ENCODE results near the gene CXCL6. TPM values are rescaled to one million over a fixed set of nuclear protein-coding genes. Genes with fewer than 3 reads are reported as not detected.

Gene CXCL6
- 1 to 10 TPM in 2 of 3 donors, not detected in 1; 2.2 to 2.9 TPM for total RNA-seq

DNA sequence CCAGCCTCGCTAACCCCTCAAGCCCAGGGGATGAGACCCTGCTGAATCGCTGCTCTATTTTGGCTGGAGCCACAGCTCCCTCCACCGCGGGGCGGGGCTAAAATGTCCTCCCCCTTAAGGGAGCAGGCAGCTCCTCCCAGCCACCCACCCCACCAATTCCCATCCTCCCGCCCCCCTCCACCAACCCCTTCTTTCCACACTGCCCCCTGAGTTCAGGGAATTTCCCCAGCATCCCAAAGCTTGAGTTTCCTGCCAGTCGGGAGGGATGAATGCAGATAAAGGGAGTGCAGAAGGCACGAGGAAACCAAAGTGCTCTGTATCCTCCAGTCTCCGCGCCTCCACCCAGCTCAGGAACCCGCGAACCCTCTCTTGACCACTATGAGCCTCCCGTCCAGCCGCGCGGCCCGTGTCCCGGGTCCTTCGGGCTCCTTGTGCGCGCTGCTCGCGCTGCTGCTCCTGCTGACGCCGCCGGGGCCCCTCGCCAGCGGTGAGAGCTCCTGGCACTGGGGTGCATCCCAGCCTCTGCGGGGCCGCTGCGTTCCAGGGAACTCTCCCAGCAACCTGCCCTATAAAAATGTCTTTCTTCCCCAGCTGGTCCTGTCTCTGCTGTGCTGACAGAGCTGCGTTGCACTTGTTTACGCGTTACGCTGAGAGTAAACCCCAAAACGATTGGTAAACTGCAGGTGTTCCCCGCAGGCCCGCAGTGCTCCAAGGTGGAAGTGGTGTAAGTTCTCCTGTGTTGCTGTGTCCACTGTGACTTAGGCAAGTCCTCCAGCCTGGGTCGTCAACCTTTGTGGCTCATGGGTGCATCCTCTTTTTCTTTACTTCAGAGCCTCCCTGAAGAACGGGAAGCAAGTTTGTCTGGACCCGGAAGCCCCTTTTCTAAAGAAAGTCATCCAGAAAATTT lies at the start of gene CXCL6:
CXCL6 (plus strand) TSS at position 306 of the 907 bp plus-strand sequence; CDS start at position 379, 73 bp downstream.
- Histone ChIP-seq H3K36me3 (no peaks in the 10 kb centered on the region), H3K27ac (peak within 1 kb of the TSS in 1 of 2 donors; percentile 1), H3K27me3 (no peaks in the 10 kb centered on the region), H3K9me3 (no peaks in the 10 kb centered on the region), H3K4me1 (no peaks in the 10 kb centered on the region), H3K4me3 (peak within 1 kb of the TSS; percentile 21 to 61 (median 46))
- TF ChIP-seq CTCF (IDR thresholded peaks at IDR 0.05) (no peak), POLR2A (IDR thresholded peaks at IDR 0.05) (no peak), POLR2AphosphoS5 (IDR thresholded peaks at IDR 0.05) (no peak)
- intact Hi-C loops (cut with DNase I; ENCODE audit: low total_unique reads): no loop called here
- DNase-seq (ENCODE audit: low spot score in 2 of 2): no peak

DNA sequence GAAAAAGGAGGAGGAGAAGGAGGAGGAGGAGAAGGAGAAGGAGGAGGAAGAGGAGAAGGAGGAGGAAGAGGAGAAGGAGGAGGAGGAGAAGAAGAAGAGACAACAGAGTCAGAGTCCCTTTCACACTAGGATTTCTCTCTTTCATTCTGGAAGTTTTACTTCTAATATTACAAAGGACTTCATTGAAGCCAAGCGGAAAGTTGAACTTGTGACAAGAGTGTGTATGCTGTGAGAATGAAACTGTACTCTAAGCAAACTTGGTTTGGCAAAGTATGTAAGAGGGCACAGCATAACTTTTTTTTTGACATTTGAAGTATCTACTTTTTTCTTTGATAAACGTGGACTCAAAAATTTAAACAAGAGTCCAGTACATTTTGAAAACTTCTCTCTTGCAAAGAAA lies 48.1 kb upstream of the CXCL6 start:
- H3K4me3 ChIP-seq: no peak overlapping the region

DNA sequence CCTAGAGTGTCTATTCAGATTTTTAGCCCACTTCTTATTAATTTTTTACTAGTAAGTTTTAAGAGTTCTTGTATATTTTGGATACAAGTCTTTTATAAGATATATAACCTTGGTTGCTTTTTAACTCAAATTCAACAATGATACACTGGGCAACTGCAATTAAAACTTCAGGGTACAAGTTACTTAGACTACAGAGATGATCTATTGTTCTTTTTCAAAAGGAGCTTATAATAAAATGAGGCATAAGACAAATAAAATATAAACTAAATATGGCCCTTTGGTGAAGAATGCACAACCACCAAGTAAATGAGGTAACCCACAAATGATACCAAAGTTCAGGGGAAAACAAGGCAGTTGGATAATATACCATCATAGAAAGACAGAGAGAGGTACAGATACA lies 37.6 kb upstream of the CXCL6 start:
- H3K27ac ChIP-seq: no peak overlapping the region
- H3K27me3 ChIP-seq: no peaks in the 10 kb centered on the region
- TF ChIP-seq CTCF (IDR thresholded peaks at IDR 0.05): no peak
- TF ChIP-seq POLR2A (IDR thresholded peaks at IDR 0.05): no peak
- TF ChIP-seq POLR2AphosphoS5 (IDR thresholded peaks at IDR 0.05): no peak
- no peak overlapping the region for H3K4me3 ChIP-seq
- H3K4me1 ChIP-seq: no peaks in the 10 kb centered on the region
- intact Hi-C loops (cut with DNase I; ENCODE audit: low total_unique reads): no loop called here
- peaks cover 3 to 5% of the 10 kb centered on the region in 2 donors for H3K9me3 ChIP-seq
- H3K36me3 ChIP-seq: no peaks in the 10 kb centered on the region
- DNase-seq (ENCODE audit: low spot score in 2 of 2): no peak

More for the DNA sequence above, 48.1 kb upstream of the CXCL6 start:
- peaks cover 0 to 4% of the 10 kb centered on the region in 2 donors for H3K9me3 ChIP-seq
- H3K27ac ChIP-seq: no peak overlapping the region
- no peak for DNase-seq (ENCODE audit: low spot score in 2 of 2)
- no peaks in the 10 kb centered on the region for H3K4me1 ChIP-seq
- TF ChIP-seq POLR2AphosphoS5 (IDR thresholded peaks at IDR 0.05) (no peak), POLR2A (IDR thresholded peaks at IDR 0.05) (no peak), CTCF (IDR thresholded peaks at IDR 0.05) (no peak)
- no peaks in the 10 kb centered on the region for H3K27me3 ChIP-seq
- no peaks in the 10 kb centered on the region for H3K36me3 ChIP-seq
- intact Hi-C loops (cut with DNase I; ENCODE audit: low total_unique reads): no loop called here

GRCh38 chr4:73800206-73800605 lies 36.3 kb upstream of the CXCL6 start:
- intact Hi-C loops (cut with DNase I; ENCODE audit: low total_unique reads): no loop called here
- DNase-seq (ENCODE audit: low spot score in 2 of 2): no peak
- Histone ChIP-seq H3K4me3 (no peak overlapping the region), H3K4me1 (no peaks in the 10 kb centered on the region), H3K9me3 (peaks cover under 1 to 1% of the 10 kb centered on the region in 2 donors), H3K27ac (no peak overlapping the region), H3K27me3 (no peaks in the 10 kb centered on the region), H3K36me3 (no peaks in the 10 kb centered on the region)
- TF ChIP-seq CTCF (IDR thresholded peaks at IDR 0.05) (no peak), POLR2A (IDR thresholded peaks at IDR 0.05) (no peak), POLR2AphosphoS5 (IDR thresholded peaks at IDR 0.05) (no peak)

GRCh38 chr4:73801692-73802091 lies 34.8 kb upstream of the CXCL6 start:
- Histone ChIP-seq H3K36me3 (no peaks in the 10 kb centered on the region), H3K27ac (no peak overlapping the region), H3K4me1 (no peaks in the 10 kb centered on the region), H3K27me3 (no peaks in the 10 kb centered on the region), H3K9me3 (no peaks in the 10 kb centered on the region), H3K4me3 (no peak overlapping the region)
- intact Hi-C loops (cut with DNase I; ENCODE audit: low total_unique reads): no loop called here
- no peak for DNase-seq (ENCODE audit: low spot score in 2 of 2)
- TF ChIP-seq POLR2A (IDR thresholded peaks at IDR 0.05) (no peak), POLR2AphosphoS5 (IDR thresholded peaks at IDR 0.05) (no peak), CTCF (IDR thresholded peaks at IDR 0.05) (no peak)

Measured in breast epithelium (tissue), 4 donors.